Right lobe of liver (tissue), 4 donors: ENCODE results near the gene PADI4.

Experiments
- CTCF ChIP-seq, 4 donors: fragments of 200-600 bp in 3 of 4; fragments of 450-650 bp in 1 of 4; IDR thresholded peaks; one replicate each; pipeline versions ENCODE4 v1.5.1 to v1.8.0; 2016 to 2022; ENCODE audit warnings: antibody characterized with exemption in 4 of 4, mild to moderate bottlenecking in 2 of 4
- POLR2A ChIP-seq: fragments of 450-650 bp; IDR thresholded peaks from one replicate; pipeline ENCODE4 v1.6.1; 2017; ENCODE audit warnings: antibody characterized with exemption, mild to moderate bottlenecking
- donor health status: DM: no; HTN: no; CAD: no.
- donor health status: DM: no; HTN: no; CAD: no.
- donor health status: DM: no; HTN: yes; CAD: no.

GRCh38 chr1:17381161-17381560 lies 73.2 kb downstream of the PADI4 start:
- no peak for TF ChIP-seq POLR2A
- TF ChIP-seq CTCF (IDR thresholded peaks at IDR 0.05) = no peak
